Measurements from ENCODE around the gene GSDME.

Gene GSDME

GRCh38 chr7:24707988-24708615, 49.2 kb downstream of the GSDME start:
- no peak for DNase-seq (ENCODE audit: insufficient read length)
- FAIRE-seq, result no peak
- TF ChIP-seq POLR2AphosphoS5 (IDR thresholded peaks at IDR 0.05; ENCODE audit: low read depth, low read length) (no peak), TAF1 (IDR thresholded peaks at IDR 0.05; ENCODE audit: borderline replicate concordance, low read depth, low read length) (no peak), POLR2A (IDR thresholded peaks at IDR 0.05; ENCODE audit: low read depth, low read length) (no peak; the same call in 1 of the 2 replicates)

GRCh38 chr7:24706211-24707170, 50.8 kb downstream of the GSDME start:
- FAIRE-seq, result no peak
- DNase-seq (ENCODE audit: insufficient read length), result no peak
- no peak for TF ChIP-seq TAF1 (IDR thresholded peaks at IDR 0.05; ENCODE audit: borderline replicate concordance, low read depth, low read length)
- TF ChIP-seq POLR2AphosphoS5 (IDR thresholded peaks at IDR 0.05; ENCODE audit: low read depth, low read length), result 0 out of 2 replicates have a peak, but pooled peaks have one; percentile 22
- TF ChIP-seq POLR2A (IDR thresholded peaks at IDR 0.05; ENCODE audit: low read depth, low read length), result 0 out of 2 replicates have a peak, but pooled peaks have one; percentile 5

- DNase-seq (ENCODE audit: insufficient read length) (no peak), FAIRE-seq (no peak)
- TF ChIP-seq TAF1 (IDR thresholded peaks at IDR 0.05; ENCODE audit: borderline replicate concordance, low read depth, low read length) (no peak), POLR2AphosphoS5 (IDR thresholded peaks at IDR 0.05; ENCODE audit: low read depth, low read length) (peak; percentile 14; the same call in 1 of the 2 replicates), POLR2A (IDR thresholded peaks at IDR 0.05; ENCODE audit: low read depth, low read length) (peak; percentile 42; the same call in 1 of the 2 replicates)
Measured at GRCh38 chr7:24705461-24705954, 51.8 kb downstream of the GSDME start.

GRCh38 chr7:24704311-24704710, 53.0 kb downstream of the GSDME start:
- DNase-seq (ENCODE audit: insufficient read length) (no peak), FAIRE-seq (no peak)
- TF ChIP-seq TAF1 (IDR thresholded peaks at IDR 0.05; ENCODE audit: borderline replicate concordance, low read depth, low read length) (no peak), POLR2AphosphoS5 (IDR thresholded peaks at IDR 0.05; ENCODE audit: low read depth, low read length) (no peak), POLR2A (IDR thresholded peaks at IDR 0.05; ENCODE audit: low read depth, low read length) (no peak)

- FAIRE-seq, result no peak
- TF ChIP-seq TAF1 (IDR thresholded peaks at IDR 0.05; ENCODE audit: borderline replicate concordance, low read depth, low read length) (no peak), POLR2A (IDR thresholded peaks at IDR 0.05; ENCODE audit: low read depth, low read length) (peak; percentile 40; the same call in 1 of the 2 replicates), POLR2AphosphoS5 (IDR thresholded peaks at IDR 0.05; ENCODE audit: low read depth, low read length) (peak; percentile 52; the same call in 1 of the 2 replicates)
- DNase-seq (ENCODE audit: insufficient read length), result no peak
Measured at GRCh38 chr7:24703296-24703695, 54.0 kb downstream of the GSDME start.

GRCh38 chr7:24702755-24703154, 54.5 kb downstream of the GSDME start:
- FAIRE-seq, result no peak
- TF ChIP-seq POLR2A (IDR thresholded peaks at IDR 0.05; ENCODE audit: low read depth, low read length) (no peak), TAF1 (IDR thresholded peaks at IDR 0.05; ENCODE audit: borderline replicate concordance, low read depth, low read length) (no peak), POLR2AphosphoS5 (IDR thresholded peaks at IDR 0.05; ENCODE audit: low read depth, low read length) (no peak)
- DNase-seq (ENCODE audit: insufficient read length), result no peak

- FAIRE-seq, result peak; percentile 17
- TF ChIP-seq POLR2AphosphoS5 (IDR thresholded peaks at IDR 0.05; ENCODE audit: low read depth, low read length) (no peak; the same call in 1 of the 2 replicates), POLR2A (IDR thresholded peaks at IDR 0.05; ENCODE audit: low read depth, low read length) (peak; percentile 42; the same call in 1 of the 2 replicates)
- no peak for DNase-seq (ENCODE audit: insufficient read length)
Measured at GRCh38 chr7:24701261-24702235, 55.7 kb downstream of the GSDME start.

GRCh38 chr7:24700521-24701260, 56.6 kb downstream of the GSDME start:
- DNase-seq (ENCODE audit: insufficient read length) (no peak), FAIRE-seq (no peak)
- no peak; the same call in 1 of the 2 replicates for TF ChIP-seq POLR2A (IDR thresholded peaks at IDR 0.05; ENCODE audit: low read depth, low read length)
- no peak for TF ChIP-seq TAF1 (IDR thresholded peaks at IDR 0.05; ENCODE audit: borderline replicate concordance, low read depth, low read length)
- peak; percentile 48; the same call in 1 of the 2 replicates for TF ChIP-seq POLR2AphosphoS5 (IDR thresholded peaks at IDR 0.05; ENCODE audit: low read depth, low read length)

GRCh38 chr7:24698531-24699266, 58.6 kb downstream of the GSDME start:
- FAIRE-seq (no peak), DNase-seq (ENCODE audit: insufficient read length) (no peak)
- TF ChIP-seq POLR2AphosphoS5 (IDR thresholded peaks at IDR 0.05; ENCODE audit: low read depth, low read length) (no peak), POLR2A (IDR thresholded peaks at IDR 0.05; ENCODE audit: low read depth, low read length) (no peak), TAF1 (IDR thresholded peaks at IDR 0.05; ENCODE audit: borderline replicate concordance, low read depth, low read length) (no peak)
